AG08396 (cell line): Measurements from ENCODE around the gene ARHGEF16.

Experiments used
- DNase-seq: peaks from one replicate; pipeline ENCODE4 v3.0.0; 2012; ENCODE audit warnings: low spot score, mixed read lengths

The ARHGEF16 gene

DNA sequence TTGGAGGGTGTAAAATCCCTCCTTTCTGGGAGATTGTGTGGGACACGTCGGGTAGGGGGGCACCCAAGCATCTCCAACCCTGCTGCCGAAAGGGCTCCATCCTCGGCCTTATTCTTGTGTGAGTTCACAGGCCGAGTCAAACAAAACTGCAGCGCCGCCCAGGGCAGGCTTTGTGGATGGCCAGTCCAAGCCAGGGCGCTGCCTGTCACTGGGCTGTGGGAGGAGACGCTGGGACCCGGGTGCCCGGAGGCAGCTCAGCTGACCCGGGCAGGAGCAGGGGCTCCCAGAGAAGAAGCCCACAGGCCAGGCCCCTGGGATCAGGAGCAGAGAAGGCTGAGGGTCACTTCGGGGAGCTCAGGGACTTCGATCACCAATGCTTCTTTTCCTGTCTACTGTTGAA lies 31.8 kb upstream of the ARHGEF16 start:
- DNase-seq, result no peak

DNA sequence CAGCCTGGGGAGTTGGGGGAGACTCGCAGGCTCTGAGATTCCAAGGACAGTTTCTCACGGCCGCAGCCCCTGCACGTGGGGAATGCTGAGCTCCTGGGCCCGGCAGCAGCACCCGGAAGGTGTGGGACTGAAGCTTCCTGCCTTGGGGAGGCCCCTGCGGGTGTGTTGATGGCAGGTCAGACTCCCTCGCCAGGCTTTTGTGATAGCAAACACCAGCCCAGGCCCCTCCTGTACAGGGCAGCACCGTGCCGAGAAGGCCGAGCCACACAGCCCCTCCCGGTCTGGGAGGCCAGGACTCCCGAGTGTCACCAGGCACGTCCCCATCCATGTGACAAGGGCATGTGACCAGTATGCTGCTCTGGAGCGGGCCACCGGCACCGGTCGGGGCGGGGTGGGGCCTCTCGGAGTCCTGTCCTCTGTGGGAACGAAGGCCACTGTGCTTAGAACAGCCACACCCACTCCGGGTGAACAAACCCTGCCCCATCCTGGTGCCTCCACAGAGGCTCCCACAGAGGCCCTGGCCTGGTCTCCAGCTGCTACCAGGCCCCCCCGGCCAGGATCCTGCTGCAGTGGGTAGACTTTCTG lies 31.1 kb upstream of the ARHGEF16 start:
- DNase-seq, result no peak

GRCh38 chr1:3423896-3424611 lies 30.4 kb upstream of the ARHGEF16 start:
- DNase-seq, result no peak

DNA sequence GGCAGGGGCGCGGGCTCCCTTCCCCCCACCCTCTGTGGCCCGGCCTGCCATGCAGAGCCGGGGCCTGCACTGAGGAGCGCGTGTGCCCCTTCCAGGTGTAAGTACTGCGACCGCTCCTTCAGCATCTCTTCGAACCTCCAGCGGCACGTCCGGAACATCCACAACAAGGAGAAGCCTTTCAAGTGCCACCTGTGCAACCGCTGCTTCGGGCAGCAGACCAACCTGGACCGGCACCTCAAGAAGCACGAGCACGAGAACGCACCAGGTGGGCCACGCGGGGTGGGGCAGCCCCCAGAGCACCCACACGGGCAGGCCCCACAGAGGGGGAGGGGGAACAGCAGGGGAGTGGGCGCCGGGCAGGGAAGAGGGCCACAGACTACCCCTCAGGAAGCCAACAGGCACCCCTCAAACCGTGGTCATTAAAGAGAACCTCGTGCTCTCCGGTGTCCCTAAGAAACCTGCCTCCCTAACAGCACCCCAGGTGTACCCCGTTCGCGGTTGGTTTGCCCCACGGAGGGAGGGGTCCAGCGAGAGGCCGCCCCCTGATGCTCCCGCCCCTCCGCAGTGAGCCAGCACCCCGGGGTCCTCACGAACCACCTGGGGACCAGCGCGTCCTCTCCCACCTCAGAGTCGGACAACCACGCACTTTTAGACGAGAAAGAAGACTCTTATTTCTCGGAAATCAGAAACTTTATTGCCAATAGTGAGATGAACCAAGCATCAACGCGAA lies 28.8 kb upstream of the ARHGEF16 start:
- DNase-seq, result no peak

- no peak for DNase-seq
Observed at GRCh38 chr1:3426956-3427535, 27.4 kb upstream of the ARHGEF16 start.

DNA sequence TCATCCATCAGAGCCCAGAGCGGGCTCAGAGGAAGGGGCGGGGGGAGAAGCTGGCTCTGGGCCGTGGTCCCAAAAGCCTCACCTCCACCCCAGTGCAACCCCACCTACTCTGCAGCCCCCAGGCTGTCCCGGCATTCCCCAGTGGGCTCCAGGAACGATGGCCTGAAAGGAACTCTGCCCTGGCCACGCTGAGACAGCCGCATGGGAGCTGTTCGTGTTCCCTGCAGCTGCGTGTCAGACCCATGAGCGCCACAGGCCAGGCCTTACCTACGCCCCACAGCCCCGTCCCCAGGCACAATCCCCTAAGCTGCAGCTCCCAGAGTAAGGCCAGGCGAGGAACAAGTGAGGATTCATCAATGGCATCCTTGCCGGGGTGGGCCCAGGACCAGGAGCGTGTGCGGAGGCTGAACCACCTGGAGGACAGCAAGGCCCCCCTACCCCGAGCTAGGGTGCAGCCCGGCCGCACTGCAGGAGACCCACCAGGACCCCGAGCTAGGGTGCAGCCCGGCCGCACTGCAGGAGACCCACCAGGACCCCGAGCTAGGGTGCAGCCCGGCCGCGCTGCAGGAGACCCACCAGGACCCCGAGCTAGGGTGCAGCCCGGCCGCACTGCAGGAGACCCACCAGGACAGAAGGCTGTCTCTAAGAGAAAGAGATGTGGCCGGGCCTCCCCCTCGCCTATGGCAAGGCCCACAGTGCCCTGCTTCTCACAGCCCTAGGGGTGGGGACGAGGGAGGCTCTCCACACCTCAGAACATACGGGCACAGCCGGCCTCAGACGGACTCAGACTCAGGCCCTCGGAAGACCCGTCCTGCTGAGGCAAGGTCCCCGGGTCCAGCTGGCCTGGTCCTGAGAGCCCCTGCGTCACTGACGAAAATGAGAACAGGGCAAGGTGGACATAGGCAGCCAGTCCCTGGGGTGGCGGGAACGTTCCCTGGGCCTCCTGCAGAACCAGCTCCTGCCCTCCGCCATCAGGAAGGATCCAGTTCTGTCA lies 26.5 kb upstream of the ARHGEF16 start:
- DNase-seq, result no peak

GRCh38 chr1:3428899-3429298 lies 25.6 kb upstream of the ARHGEF16 start:
- DNase-seq, result no peak

DNA sequence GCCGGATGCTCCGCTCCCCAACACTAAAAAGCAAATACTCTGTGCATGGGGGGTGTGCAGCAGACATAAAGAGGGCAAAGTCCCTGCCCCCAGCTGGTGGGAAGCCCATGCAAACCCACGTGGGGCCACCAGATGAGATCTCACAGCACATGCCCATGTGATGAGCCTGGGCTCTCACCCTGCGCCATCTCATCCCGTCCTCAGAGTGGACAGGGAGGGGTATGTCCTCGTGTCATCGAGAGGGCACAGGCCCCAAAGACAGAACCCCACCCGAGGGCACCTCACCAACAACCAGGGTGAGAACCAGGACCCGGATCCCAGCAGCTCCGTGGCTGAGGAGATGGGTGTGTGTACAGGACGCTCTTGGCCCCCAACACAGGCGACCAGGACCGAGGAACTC lies 25.1 kb upstream of the ARHGEF16 start:
- DNase-seq, result no peak

DNA sequence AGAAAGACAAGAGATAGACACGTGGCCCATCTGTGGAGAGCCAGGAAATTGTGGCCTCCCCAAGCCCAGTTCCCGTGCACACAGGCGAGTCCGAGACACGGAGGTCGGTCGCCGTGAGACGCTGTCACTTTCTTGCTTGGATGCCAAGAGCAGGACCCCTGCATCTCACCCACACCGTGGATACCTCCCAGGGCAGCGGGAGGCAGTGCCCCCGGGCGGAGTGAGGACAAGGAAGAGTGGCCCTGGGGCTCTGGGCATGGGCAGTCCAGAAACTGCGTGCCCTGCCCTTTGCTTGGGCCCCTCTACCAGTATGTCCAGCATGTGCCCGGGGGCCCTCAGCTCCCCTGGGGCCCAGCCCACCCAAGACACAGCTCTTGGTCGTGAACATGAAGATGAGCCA lies 24.7 kb upstream of the ARHGEF16 start:
- DNase-seq, result no peak

GRCh38 chr1:3430406-3430805 lies 24.1 kb upstream of the ARHGEF16 start:
- no peak for DNase-seq

DNA sequence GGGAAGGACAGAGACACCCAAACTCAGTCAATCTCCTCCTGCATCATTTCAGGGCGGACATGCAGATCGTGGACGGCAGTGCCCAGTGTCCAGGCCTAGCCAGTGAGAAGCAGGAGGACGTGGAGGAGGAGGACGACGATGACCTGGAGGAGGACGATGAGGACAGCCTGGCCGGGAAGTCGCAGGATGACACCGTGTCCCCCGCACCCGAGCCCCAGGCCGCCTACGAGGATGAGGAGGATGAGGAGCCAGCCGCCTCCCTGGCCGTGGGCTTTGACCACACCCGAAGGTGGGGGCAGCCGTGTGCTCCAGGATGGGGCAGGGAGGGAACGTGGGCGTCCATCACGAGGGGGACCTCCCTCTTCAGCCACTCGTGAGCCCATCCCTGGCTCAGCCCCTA lies 23.6 kb upstream of the ARHGEF16 start:
- DNase-seq, result no peak

- DNase-seq, result no peak
Observed at GRCh38 chr1:3431266-3431665, 23.2 kb upstream of the ARHGEF16 start.

DNA sequence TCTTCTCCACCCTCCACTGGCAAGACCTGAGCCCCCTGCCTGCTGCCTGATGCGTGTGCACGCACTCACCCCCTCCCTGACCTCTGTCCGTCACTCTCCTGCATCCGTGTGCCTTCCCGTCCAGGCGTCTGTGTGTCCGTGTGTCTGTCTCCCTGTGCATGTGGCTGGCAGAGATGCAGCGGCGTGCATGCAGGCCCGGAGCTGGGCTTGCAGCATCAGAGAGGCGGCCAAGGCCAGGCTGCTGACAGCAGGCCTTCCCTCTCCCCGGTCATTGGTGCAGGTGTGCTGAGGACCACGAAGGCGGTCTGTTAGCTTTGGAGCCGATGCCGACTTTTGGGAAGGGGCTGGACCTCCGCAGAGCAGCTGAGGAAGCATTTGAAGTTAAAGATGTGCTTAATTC lies 22.8 kb upstream of the ARHGEF16 start:
- no peak for DNase-seq

GRCh38 chr1:3432306-3432705 lies 22.2 kb upstream of the ARHGEF16 start:
- no peak for DNase-seq

GRCh38 chr1:3433076-3433475 lies 21.4 kb upstream of the ARHGEF16 start:
- DNase-seq, result no peak

GRCh38 chr1:3433596-3434320 lies 20.7 kb upstream of the ARHGEF16 start:
- no peak for DNase-seq

DNA sequence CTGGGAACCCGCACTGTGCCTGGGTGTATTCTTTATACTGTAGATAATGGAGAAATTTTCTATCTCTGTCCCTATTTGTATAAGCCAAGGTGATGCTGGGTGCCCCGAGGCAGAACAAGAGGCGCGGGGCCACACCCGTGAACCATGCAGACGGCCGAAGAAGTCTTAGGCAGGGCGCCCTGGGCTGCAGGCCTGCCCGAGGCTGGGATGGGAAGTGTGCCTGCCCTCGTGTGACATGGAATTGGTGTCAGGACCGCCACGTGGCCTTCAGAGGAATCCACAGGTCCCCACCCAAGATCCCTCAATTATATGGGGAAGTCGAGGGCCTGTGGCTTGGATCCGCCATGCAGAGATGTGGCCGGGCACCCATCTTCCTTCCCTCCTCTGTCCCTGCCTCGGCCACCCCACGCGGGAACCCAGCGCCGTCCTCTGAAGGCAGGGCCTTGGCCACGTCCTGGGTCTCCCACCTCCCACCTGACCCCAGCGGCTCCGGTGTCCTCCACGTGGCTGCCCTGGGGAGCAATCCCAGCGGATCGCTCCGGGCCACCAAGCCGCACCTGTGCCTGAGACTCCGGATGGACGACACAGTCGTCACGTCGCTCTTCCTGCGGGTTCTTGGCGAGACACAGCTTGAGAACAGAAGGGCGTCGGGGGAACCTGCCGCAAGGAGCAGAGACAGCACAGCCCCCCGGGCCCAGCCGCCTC lies 19.9 kb upstream of the ARHGEF16 start:
- no peak for DNase-seq

GRCh38 chr1:3435666-3436065 lies 18.8 kb upstream of the ARHGEF16 start:
- DNase-seq, result no peak

GRCh38 chr1:3436451-3436850 lies 18.0 kb upstream of the ARHGEF16 start:
- no peak for DNase-seq

- DNase-seq, result no peak
Observed at GRCh38 chr1:3436901-3437300, 17.6 kb upstream of the ARHGEF16 start.
